Measurements from ENCODE around the gene SNED1. TPM values are rescaled to one million over a fixed set of nuclear protein-coding genes. Genes with fewer than 3 reads are reported as not detected.
A peak's percentile ranks its signal among the peaks of the same experiment; 100 is the strongest.

The SNED1 gene
- total RNA-seq, 8 experiments from 2014 or later: 0.71 to 15.4 (median 2.8) TPM

- 60 to 100% (median 90%) methylated on average over 1 to 3 of the region's 33 CpGs; no CpG with 5 or more reads in 5 of the 10 experiments for WGBS, 10 experiments
- in situ Hi-C loops (cut with MboI; ENCODE audit: low pct_unique_long_range_greater_than_20kb in 2 of 9, low sequenced_read_pairs in 9 of 9, unreplicated experiment in 9 of 9): no loop called here
- H3K4me1 ChIP-seq (replicated peaks in 1 of 2): no peaks in the 10 kb centered on the region
- H3K27ac ChIP-seq: no peak overlapping the region
- no peak for ATAC-seq (replicated peaks in 6 of 8)
- H3K4me3 ChIP-seq: no peak overlapping the region
Observed at GRCh38 chr2:241051578-241052487, 53.4 kb downstream of the SNED1 start.

GRCh38 chr2:241052677-241053360 is 54.4 kb downstream of the SNED1 start:
- in situ Hi-C loops (cut with MboI; ENCODE audit: low pct_unique_long_range_greater_than_20kb in 2 of 9, low sequenced_read_pairs in 9 of 9, unreplicated experiment in 9 of 9): no loop called here
- WGBS, 10 experiments: 47 to 94% (median 83%) methylated on average over 3 to 6 of the region's 31 CpGs; no CpG with 5 or more reads in 6 of the 10 experiments
- Histone ChIP-seq H3K4me1 (replicated peaks in 1 of 2) (no peaks in the 10 kb centered on the region), H3K4me3 (no peak overlapping the region), H3K27ac (no peak overlapping the region)
- no peak for ATAC-seq (replicated peaks in 6 of 8)

GRCh38 chr2:241053576-241054251 is 55.3 kb downstream of the SNED1 start:
- Histone ChIP-seq H3K4me3 (no peak overlapping the region), H3K27ac (no peak overlapping the region), H3K4me1 (replicated peaks in 1 of 2) (no peaks in the 10 kb centered on the region)
- in situ Hi-C loops (cut with MboI; ENCODE audit: low pct_unique_long_range_greater_than_20kb in 2 of 9, low sequenced_read_pairs in 9 of 9, unreplicated experiment in 9 of 9): no loop called here
- ATAC-seq (replicated peaks in 6 of 8): no peak
- WGBS, 10 experiments: 0 to 100% (median 89%) methylated on average over 1 to 4 of the region's 8 CpGs; no CpG with 5 or more reads in 4 of the 10 experiments

- Histone ChIP-seq H3K4me3 (no peak overlapping the region), H3K4me1 (replicated peaks in 1 of 2) (no peaks in the 10 kb centered on the region), H3K27ac (no peak overlapping the region)
- no peak for ATAC-seq (replicated peaks in 6 of 8)
- WGBS, 10 experiments: 0 to 100% (median 78%) methylated on average over 1 to 6 of the region's 6 CpGs
- in situ Hi-C loops (cut with MboI; ENCODE audit: low pct_unique_long_range_greater_than_20kb in 2 of 9, low sequenced_read_pairs in 9 of 9, unreplicated experiment in 9 of 9): no loop called here
Observed at GRCh38 chr2:241061275-241061674, 62.9 kb downstream of the SNED1 start.

- 0 to 70% (median 57%) methylated on average over 1 to 9 of the region's 15 CpGs; no CpG with 5 or more reads in 3 of the 10 experiments for WGBS, 10 experiments
- no peak overlapping the region for H3K4me3 ChIP-seq
- peak in 3 of 8 experiments; percentile 32 to 77 (median 56) for ATAC-seq (replicated peaks in 6 of 8)
- in situ Hi-C loops (cut with MboI; ENCODE audit: low pct_unique_long_range_greater_than_20kb in 2 of 9, low sequenced_read_pairs in 9 of 9, unreplicated experiment in 9 of 9): no loop called here
- no peak overlapping the region for H3K27ac ChIP-seq
- no peaks in the 10 kb centered on the region for H3K4me1 ChIP-seq (replicated peaks in 1 of 2)
Observed at GRCh38 chr2:241062389-241063092, 64.1 kb downstream of the SNED1 start.

- WGBS, 10 experiments: 49 to 85% (median 72%) methylated on average over 1 to 7 of the region's 13 CpGs; no CpG with 5 or more reads in 5 of the 10 experiments
- H3K4me3 ChIP-seq: no peak overlapping the region
- H3K27ac ChIP-seq: no peak overlapping the region
- H3K4me1 ChIP-seq (replicated peaks in 1 of 2): no peaks in the 10 kb centered on the region
- ATAC-seq (replicated peaks in 6 of 8): peak in 1 of 8 experiments; percentile 15
- in situ Hi-C loops (cut with MboI; ENCODE audit: low pct_unique_long_range_greater_than_20kb in 2 of 9, low sequenced_read_pairs in 9 of 9, unreplicated experiment in 9 of 9): no loop called here
Observed at GRCh38 chr2:241063093-241063551, 64.7 kb downstream of the SNED1 start.

- WGBS, 10 experiments: 60% methylated on average over 1 of the region's 8 CpGs; no CpG with 5 or more reads in 8 of the 10 experiments
- peak in 4 of 8 experiments; percentile 9 to 46 (median 26) for ATAC-seq (replicated peaks in 6 of 8)
- Histone ChIP-seq H3K27ac (no peak overlapping the region), H3K4me3 (no peak overlapping the region), H3K4me1 (replicated peaks in 1 of 2) (no peaks in the 10 kb centered on the region)
- in situ Hi-C loops (cut with MboI; ENCODE audit: low pct_unique_long_range_greater_than_20kb in 2 of 9, low sequenced_read_pairs in 9 of 9, unreplicated experiment in 9 of 9): no loop called here
Observed at GRCh38 chr2:241063587-241063986, 65.2 kb downstream of the SNED1 start.

GRCh38 chr2:241064008-241064801 is 65.8 kb downstream of the SNED1 start:
- Histone ChIP-seq H3K27ac (no peak overlapping the region), H3K4me1 (replicated peaks in 1 of 2) (no peaks in the 10 kb centered on the region), H3K4me3 (no peak overlapping the region)
- WGBS, 10 experiments: 40 to 85% (median 60%) methylated on average over 1 to 3 of the region's 32 CpGs; no CpG with 5 or more reads in 7 of the 10 experiments
- in situ Hi-C loops (cut with MboI; ENCODE audit: low pct_unique_long_range_greater_than_20kb in 2 of 9, low sequenced_read_pairs in 9 of 9, unreplicated experiment in 9 of 9): no loop called here
- ATAC-seq (replicated peaks in 6 of 8): peak in 4 of 8 experiments; percentile 9 to 37 (median 15)

GRCh38 chr2:241064802-241065354 is 66.5 kb downstream of the SNED1 start:
- in situ Hi-C loops (cut with MboI; ENCODE audit: low pct_unique_long_range_greater_than_20kb in 2 of 9, low sequenced_read_pairs in 9 of 9, unreplicated experiment in 9 of 9): no loop called here
- no peak for ATAC-seq (replicated peaks in 6 of 8)
- H3K27ac ChIP-seq: no peak overlapping the region
- H3K4me3 ChIP-seq: no peak overlapping the region
- no peaks in the 10 kb centered on the region for H3K4me1 ChIP-seq (replicated peaks in 1 of 2)
- WGBS, 10 experiments: 71 to 100% (median 75%) methylated on average over 2 to 5 of the region's 23 CpGs; no CpG with 5 or more reads in 6 of the 10 experiments

GRCh38 chr2:241065355-241065803 is 67.0 kb downstream of the SNED1 start:
- H3K4me3 ChIP-seq: no peak overlapping the region
- no peaks in the 10 kb centered on the region for H3K4me1 ChIP-seq (replicated peaks in 1 of 2)
- ATAC-seq (replicated peaks in 6 of 8): peak in 2 of 8 experiments; percentile 18 to 34
- in situ Hi-C loops (cut with MboI; ENCODE audit: low pct_unique_long_range_greater_than_20kb in 2 of 9, low sequenced_read_pairs in 9 of 9, unreplicated experiment in 9 of 9): no loop called here
- H3K27ac ChIP-seq: no peak overlapping the region
- 40 to 100% (median 83%) methylated on average over 1 to 2 of the region's 27 CpGs; no CpG with 5 or more reads in 7 of the 10 experiments for WGBS, 10 experiments

GRCh38 chr2:241066171-241066892 is 67.9 kb downstream of the SNED1 start:
- no peak for ATAC-seq (replicated peaks in 6 of 8)
- no peak overlapping the region for H3K4me3 ChIP-seq
- 77 to 100% (median 78%) methylated on average over 1 to 8 of the region's 21 CpGs; no CpG with 5 or more reads in 7 of the 10 experiments for WGBS, 10 experiments
- no peak overlapping the region for H3K27ac ChIP-seq
- H3K4me1 ChIP-seq (replicated peaks in 1 of 2): no peaks in the 10 kb centered on the region
- in situ Hi-C loops (cut with MboI; ENCODE audit: low pct_unique_long_range_greater_than_20kb in 2 of 9, low sequenced_read_pairs in 9 of 9, unreplicated experiment in 9 of 9): no loop called here
